Measurements from ENCODE around the gene MSL2. TPM values are rescaled to one million over a fixed set of nuclear protein-coding genes. Genes with fewer than 3 reads are reported as not detected.
A peak's percentile ranks its signal among the peaks of the same experiment; 100 is the strongest.
"Not testable (repeated sequence)": the region's sequence is repeated elsewhere in the genome, so short reads cannot be mapped to it uniquely, and the experiment has no call there.

Gene MSL2, protein sequence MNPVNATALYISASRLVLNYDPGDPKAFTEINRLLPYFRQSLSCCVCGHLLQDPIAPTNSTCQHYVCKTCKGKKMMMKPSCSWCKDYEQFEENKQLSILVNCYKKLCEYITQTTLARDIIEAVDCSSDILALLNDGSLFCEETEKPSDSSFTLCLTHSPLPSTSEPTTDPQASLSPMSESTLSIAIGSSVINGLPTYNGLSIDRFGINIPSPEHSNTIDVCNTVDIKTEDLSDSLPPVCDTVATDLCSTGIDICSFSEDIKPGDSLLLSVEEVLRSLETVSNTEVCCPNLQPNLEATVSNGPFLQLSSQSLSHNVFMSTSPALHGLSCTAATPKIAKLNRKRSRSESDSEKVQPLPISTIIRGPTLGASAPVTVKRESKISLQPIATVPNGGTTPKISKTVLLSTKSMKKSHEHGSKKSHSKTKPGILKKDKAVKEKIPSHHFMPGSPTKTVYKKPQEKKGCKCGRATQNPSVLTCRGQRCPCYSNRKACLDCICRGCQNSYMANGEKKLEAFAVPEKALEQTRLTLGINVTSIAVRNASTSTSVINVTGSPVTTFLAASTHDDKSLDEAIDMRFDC
- polyA plus RNA-seq (2012; ENCODE audit: low read depth, missing spikeins), result 8.6 TPM

- FAIRE-seq (no peak), DNase-seq (ENCODE audit: insufficient read length, low spot score) (no peak)
- TF ChIP-seq SPI1 (IDR thresholded peaks at IDR 0.05; ENCODE audit: low read depth, low read length), result peak; percentile 73
- no peak for TF ChIP-seq POU2F2 (IDR thresholded peaks at IDR 0.05; ENCODE audit: low read depth, low read length)
- 0 out of 2 replicates have a peak, but pooled peaks have one; percentile 0 for TF ChIP-seq TAF1 (IDR thresholded peaks at IDR 0.05; ENCODE audit: low read depth, low read length)
- TF ChIP-seq POLR2A (IDR thresholded peaks at IDR 0.05; ENCODE audit: low read depth, low read length), result peak; percentile 85
- peak; percentile 70 for TF ChIP-seq POLR2AphosphoS5 (IDR thresholded peaks at IDR 0.05; ENCODE audit: low read depth, low read length)
These were observed at the start of gene MSL2 for GRCh38 chr3:136196064-136196400. TSS of gene MSL2 (minus strand) at chr3:136196335. CDS start at chr3:136195113, 1,222 bp downstream.

- DNase-seq (ENCODE audit: insufficient read length, low spot score) (no peak), FAIRE-seq (no peak)
- no peak for TF ChIP-seq POLR2A (IDR thresholded peaks at IDR 0.05; ENCODE audit: low read depth, low read length)
- no peak for TF ChIP-seq TAF1 (IDR thresholded peaks at IDR 0.05; ENCODE audit: low read depth, low read length)
- TF ChIP-seq PAX5 (IDR thresholded peaks at IDR 0.05; ENCODE audit: insufficient read depth, low read length, severe bottlenecking), result no peak
- TF ChIP-seq SPI1 (IDR thresholded peaks at IDR 0.05; ENCODE audit: low read depth, low read length), result no peak
- no peak for TF ChIP-seq POU2F2 (IDR thresholded peaks at IDR 0.05; ENCODE audit: low read depth, low read length)
- no peak for TF ChIP-seq POLR2AphosphoS5 (IDR thresholded peaks at IDR 0.05; ENCODE audit: low read depth, low read length)
These were observed 49.6 kb upstream of the MSL2 start for GRCh38 chr3:136245691-136246090.

DNA sequence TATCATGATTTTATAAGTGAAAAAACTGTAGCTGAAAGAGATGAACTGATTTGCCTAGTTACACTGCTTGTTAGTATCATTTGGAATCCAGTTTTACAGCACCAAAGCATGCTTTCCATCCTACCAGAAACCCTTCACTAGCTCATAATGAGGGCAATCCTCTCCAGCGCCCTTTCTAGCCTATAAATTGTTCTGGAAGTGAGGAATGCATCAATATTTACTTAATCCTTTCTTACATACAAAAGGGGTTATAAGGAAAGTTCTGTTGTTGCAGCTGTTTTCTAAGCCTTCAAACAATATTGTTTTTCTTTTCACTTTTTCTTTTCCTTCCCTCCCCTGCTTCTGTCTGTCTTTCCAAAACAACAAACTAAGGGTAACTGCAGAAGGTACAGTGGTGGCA lies 43.0 kb upstream of the MSL2 start:
- TF ChIP-seq POLR2AphosphoS5 (IDR thresholded peaks at IDR 0.05; ENCODE audit: low read depth, low read length) (no peak), TAF1 (IDR thresholded peaks at IDR 0.05; ENCODE audit: low read depth, low read length) (no peak), POLR2A (IDR thresholded peaks at IDR 0.05; ENCODE audit: low read depth, low read length) (no peak), POU2F2 (IDR thresholded peaks at IDR 0.05; ENCODE audit: low read depth, low read length) (no peak), PAX5 (IDR thresholded peaks at IDR 0.05; ENCODE audit: insufficient read depth, low read length, severe bottlenecking) (no peak), SPI1 (IDR thresholded peaks at IDR 0.05; ENCODE audit: low read depth, low read length) (no peak)
- DNase-seq (ENCODE audit: insufficient read length, low spot score) (no peak), FAIRE-seq (no peak)

- no peak for DNase-seq (ENCODE audit: insufficient read length, low spot score)
- no peak for TF ChIP-seq SPI1 (IDR thresholded peaks at IDR 0.05; ENCODE audit: low read depth, low read length)
- TF ChIP-seq POLR2AphosphoS5 (IDR thresholded peaks at IDR 0.05; ENCODE audit: low read depth, low read length), result no peak
- no peak for TF ChIP-seq POU2F2 (IDR thresholded peaks at IDR 0.05; ENCODE audit: low read depth, low read length)
- no peak for TF ChIP-seq TAF1 (IDR thresholded peaks at IDR 0.05; ENCODE audit: low read depth, low read length)
- no peak for TF ChIP-seq PAX5 (IDR thresholded peaks at IDR 0.05; ENCODE audit: insufficient read depth, low read length, severe bottlenecking)
- TF ChIP-seq POLR2A (IDR thresholded peaks at IDR 0.05; ENCODE audit: low read depth, low read length), result no peak
- no peak for FAIRE-seq
These were observed 42.0 kb upstream of the MSL2 start for GRCh38 chr3:136237961-136238649.

DNA sequence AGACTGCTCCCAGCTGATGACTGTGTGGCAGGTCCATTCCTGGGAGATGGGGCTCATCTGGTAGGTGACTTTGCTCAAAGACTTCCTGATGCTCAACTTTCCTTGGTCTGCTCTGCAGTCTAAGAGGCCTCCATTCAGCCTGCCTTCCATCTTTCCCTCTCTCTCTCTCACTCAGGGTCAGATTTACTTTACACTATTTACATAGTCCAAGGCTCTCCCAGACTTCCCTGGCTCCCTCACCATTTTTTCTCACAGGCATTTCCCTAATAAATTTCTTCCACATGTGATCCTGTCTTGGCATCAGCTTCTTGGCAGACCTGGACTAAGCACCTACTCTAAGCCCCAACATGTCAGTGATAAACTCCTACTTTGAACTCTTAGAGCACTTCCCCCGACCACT lies 41.0 kb upstream of the MSL2 start:
- FAIRE-seq, result no peak
- no peak for DNase-seq (ENCODE audit: insufficient read length, low spot score)
- no peak for TF ChIP-seq POLR2AphosphoS5 (IDR thresholded peaks at IDR 0.05; ENCODE audit: low read depth, low read length)
- TF ChIP-seq TAF1 (IDR thresholded peaks at IDR 0.05; ENCODE audit: low read depth, low read length), result no peak
- TF ChIP-seq PAX5 (IDR thresholded peaks at IDR 0.05; ENCODE audit: insufficient read depth, low read length, severe bottlenecking), result no peak
- no peak for TF ChIP-seq SPI1 (IDR thresholded peaks at IDR 0.05; ENCODE audit: low read depth, low read length)
- TF ChIP-seq POU2F2 (IDR thresholded peaks at IDR 0.05; ENCODE audit: low read depth, low read length), result no peak
- no peak for TF ChIP-seq POLR2A (IDR thresholded peaks at IDR 0.05; ENCODE audit: low read depth, low read length)

GRCh38 chr3:136236109-136236508 lies 40.0 kb upstream of the MSL2 start:
- TF ChIP-seq POLR2A (IDR thresholded peaks at IDR 0.05; ENCODE audit: low read depth, low read length) (no peak), POLR2AphosphoS5 (IDR thresholded peaks at IDR 0.05; ENCODE audit: low read depth, low read length) (no peak), SPI1 (IDR thresholded peaks at IDR 0.05; ENCODE audit: low read depth, low read length) (no peak), PAX5 (IDR thresholded peaks at IDR 0.05; ENCODE audit: insufficient read depth, low read length, severe bottlenecking) (no peak), POU2F2 (IDR thresholded peaks at IDR 0.05; ENCODE audit: low read depth, low read length) (no peak), TAF1 (IDR thresholded peaks at IDR 0.05; ENCODE audit: low read depth, low read length) (no peak)
- DNase-seq (ENCODE audit: insufficient read length, low spot score) (no peak), FAIRE-seq (no peak)

DNA sequence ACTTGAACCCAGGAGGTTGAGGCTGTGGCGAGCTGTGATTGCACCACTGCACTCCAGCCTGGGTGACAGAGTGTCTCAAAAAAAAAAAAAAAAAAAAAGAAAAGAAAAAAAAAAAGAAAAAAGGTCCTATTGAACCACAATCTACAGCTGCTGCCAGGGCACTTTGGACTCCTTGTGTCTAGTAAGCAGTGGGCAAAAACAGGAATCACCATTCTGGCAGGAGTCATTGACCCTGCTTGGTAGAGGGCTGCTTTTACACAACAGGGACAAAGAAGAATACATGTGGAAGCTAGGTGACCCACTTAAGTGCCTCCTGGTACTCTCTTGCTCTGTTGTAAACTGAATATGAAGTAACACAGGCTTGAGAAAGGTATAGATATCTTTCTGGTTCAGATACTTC lies 39.4 kb upstream of the MSL2 start:
- no peak for DNase-seq (ENCODE audit: insufficient read length, low spot score)
- no peak for FAIRE-seq
- TF ChIP-seq POLR2A (IDR thresholded peaks at IDR 0.05; ENCODE audit: low read depth, low read length) (no peak), TAF1 (IDR thresholded peaks at IDR 0.05; ENCODE audit: low read depth, low read length) (no peak), PAX5 (IDR thresholded peaks at IDR 0.05; ENCODE audit: insufficient read depth, low read length, severe bottlenecking) (no peak), SPI1 (IDR thresholded peaks at IDR 0.05; ENCODE audit: low read depth, low read length) (no peak), POLR2AphosphoS5 (IDR thresholded peaks at IDR 0.05; ENCODE audit: low read depth, low read length) (no peak), POU2F2 (IDR thresholded peaks at IDR 0.05; ENCODE audit: low read depth, low read length) (no peak)

GRCh38 chr3:136232413-136232812 lies 36.3 kb upstream of the MSL2 start:
- TF ChIP-seq POLR2AphosphoS5 (IDR thresholded peaks at IDR 0.05; ENCODE audit: low read depth, low read length) (no peak), PAX5 (IDR thresholded peaks at IDR 0.05; ENCODE audit: insufficient read depth, low read length, severe bottlenecking) (no peak), TAF1 (IDR thresholded peaks at IDR 0.05; ENCODE audit: low read depth, low read length) (no peak), SPI1 (IDR thresholded peaks at IDR 0.05; ENCODE audit: low read depth, low read length) (0 out of 2 replicates have a peak, but pooled peaks have one; percentile 3), POU2F2 (IDR thresholded peaks at IDR 0.05; ENCODE audit: low read depth, low read length) (no peak), POLR2A (IDR thresholded peaks at IDR 0.05; ENCODE audit: low read depth, low read length) (no peak)
- no peak for FAIRE-seq
- no peak for DNase-seq (ENCODE audit: insufficient read length, low spot score)

GRCh38 chr3:136222746-136223145 lies 26.6 kb upstream of the MSL2 start:
- DNase-seq (ENCODE audit: insufficient read length, low spot score); FAIRE-seq: not testable (repeated sequence)

Data from GM12891 (cell line).